Kidney tubule cell (primary cell): ENCODE measurements around the gene NCOR2.
A peak's percentile ranks its signal among the peaks of the same experiment; 100 is the strongest.
"Not testable (repeated sequence)": the region's sequence is repeated elsewhere in the genome, so short reads cannot be mapped to it uniquely, and the experiment has no call there.

Experiments used
- DNase-seq: peaks from one replicate; pipeline ENCODE4 v3.0.0-alpha.2; 2018; ENCODE audit warnings: low spot score

The NCOR2 gene

GRCh38 chr12:124599074-124599999 lies 31.9 kb upstream of the NCOR2 start:
- peak; percentile 88 for DNase-seq

- DNase-seq, result no peak
Measured at GRCh38 chr12:124597041-124597440, 29.6 kb upstream of the NCOR2 start.

- DNase-seq, result no peak
Measured at GRCh38 chr12:124595444-124595843, 28.0 kb upstream of the NCOR2 start.

DNA sequence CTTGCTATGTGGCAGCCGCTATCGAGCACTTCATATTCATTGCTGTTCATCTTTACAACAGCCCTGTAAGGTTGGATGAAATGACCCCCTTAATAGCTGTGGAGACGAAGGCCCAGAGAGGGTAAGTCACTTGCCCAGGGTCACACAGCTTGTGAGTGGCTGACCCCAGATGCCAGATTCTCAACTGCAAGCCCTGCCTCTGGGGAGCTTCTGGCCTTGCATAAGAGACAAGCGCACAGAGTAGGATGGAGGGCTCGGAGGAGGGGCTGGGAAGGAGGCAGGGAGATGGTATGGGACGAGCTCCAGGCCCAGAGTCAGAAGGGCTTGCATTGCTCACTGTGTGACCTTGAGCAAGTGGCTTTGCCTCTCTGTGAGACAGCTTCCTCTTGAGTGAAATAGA lies 27.4 kb upstream of the NCOR2 start:
- DNase-seq, result no peak

DNA sequence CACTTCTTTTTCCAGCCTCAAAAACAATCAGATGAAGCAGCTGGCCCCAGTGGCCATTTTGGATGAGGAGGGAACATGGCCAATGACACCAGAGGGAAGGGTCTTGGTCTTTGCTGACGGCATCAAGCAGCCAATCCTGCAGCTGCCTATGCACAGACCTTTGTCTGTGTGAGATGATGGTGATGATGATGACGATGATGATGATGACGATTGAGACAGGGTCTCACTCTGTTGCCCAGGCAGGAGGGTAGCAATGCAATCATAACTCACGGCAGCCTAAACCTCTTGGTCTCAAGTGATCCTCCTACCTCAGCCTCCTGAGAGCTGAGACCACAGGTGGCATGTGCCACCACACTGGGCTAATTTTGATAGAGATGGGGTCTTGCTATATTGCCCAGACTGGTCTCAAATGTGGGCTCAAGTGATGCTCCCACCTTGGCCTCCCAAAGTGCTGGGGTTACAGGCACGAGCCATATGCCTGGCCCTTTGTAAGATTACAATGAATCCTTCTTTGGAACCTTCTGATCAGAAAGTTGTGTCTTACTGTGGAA lies 26.5 kb upstream of the NCOR2 start:
- no peak for DNase-seq

GRCh38 chr12:124593176-124593575 lies 25.8 kb upstream of the NCOR2 start:
- no peak for DNase-seq

DNA sequence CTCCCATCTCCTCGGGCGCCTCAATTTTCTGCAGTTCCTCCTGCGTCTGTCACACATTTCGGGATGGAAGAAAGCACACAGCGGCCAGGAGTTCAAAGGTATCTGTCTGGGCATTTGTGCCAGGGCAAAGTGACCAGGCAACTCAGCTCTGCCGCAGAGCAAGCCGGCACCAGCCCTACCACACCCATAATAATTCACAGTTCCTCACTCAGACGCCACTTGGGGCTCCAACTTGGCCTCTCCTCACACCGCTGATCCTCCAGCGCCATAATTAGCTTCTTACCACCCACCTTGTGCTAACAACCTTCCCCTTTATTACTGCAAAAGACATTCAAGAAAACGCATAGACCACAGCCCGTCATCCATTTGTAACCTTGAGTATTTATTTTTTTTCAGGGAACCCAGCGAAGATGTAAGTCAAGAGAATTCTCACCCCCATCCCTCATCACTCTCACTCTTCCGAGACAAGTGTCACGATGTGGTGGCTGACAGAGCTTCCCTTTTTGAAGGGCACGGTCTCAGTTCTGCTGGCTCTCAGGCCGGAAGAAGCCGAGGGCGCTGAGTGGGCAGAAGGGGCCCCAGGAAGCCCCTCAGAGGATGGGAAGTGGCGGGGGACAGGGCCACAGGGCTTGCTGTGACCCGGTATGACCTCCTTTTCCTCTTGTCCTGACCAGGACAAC lies 25.2 kb upstream of the NCOR2 start:
- DNase-seq, result no peak

DNA sequence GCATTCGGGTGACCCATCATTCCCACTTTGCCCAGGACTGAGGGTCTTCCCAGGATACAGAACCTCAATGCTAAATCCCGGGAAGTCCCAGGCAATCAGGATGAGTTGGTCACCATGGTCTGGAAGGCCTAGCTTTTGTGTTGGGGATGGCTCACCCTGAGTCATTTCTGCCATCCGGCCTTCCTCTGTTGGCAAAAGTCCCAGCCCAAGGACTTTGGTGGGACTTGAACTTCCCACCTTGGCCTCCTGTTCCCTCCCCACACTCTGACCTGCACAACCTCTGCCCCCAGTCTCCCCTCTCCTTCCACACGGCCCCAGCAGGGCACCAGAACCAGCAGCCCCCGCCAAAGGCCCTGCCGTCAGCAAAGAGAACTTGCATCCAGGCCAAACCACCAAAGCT lies 24.6 kb upstream of the NCOR2 start:
- DNase-seq, result peak; percentile 80

- no peak for DNase-seq
Measured at GRCh38 chr12:124590447-124590846, 23.0 kb upstream of the NCOR2 start.

DNA sequence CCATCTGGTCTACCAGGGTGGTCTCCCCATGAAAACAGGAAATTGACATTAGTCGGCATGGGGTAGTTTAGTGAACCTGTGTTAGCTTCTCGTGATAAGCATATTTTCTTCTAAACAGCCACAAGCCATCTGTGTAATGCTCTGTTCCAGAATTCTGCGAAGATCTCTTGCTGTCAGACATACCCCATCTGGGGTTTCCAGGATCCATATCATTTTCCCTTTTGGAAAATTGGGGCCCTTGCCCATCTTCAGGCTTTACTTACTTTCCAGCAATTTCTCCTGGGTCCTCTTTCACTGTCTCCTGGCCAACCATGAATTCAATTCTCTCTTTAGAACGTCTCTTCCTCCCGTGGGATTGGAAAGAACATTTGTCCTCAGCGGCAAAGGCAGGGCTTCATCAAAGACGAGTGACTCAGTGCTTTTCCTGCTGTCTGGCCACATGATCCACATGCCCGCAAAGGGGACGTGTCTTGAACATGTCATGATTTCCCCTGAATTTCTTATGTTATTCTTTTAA lies 21.4 kb upstream of the NCOR2 start:
- peak; percentile 37 for DNase-seq

DNA sequence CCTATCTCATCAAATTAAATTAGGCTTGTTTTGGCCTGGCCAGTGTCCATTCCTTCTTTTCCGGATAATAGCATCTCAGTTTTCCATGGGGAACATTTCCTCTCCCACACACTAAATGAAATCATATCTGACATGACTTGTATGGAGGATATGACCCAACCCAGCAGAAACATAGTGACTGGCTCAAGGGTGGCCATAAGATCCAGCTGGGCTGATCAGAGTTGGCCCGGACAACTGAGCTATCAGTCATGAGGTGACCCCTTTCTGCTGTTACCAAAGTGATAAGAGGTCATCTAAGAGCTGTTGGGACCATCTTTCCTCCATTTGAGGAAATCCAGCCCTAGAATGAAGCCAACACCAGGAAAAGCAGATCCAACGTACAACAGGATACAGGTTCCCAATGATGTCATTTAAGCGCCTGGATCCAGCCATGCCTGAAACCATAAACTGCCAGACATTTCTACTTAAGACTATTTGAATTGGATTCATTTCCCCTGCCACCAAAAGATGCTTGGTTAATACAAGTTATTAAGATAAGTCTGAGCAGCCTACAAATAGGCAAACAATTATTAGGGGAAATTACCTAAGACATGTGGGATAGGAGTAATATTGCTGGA lies 20.7 kb upstream of the NCOR2 start:
- no peak for DNase-seq

GRCh38 chr12:124586756-124587155 lies 19.3 kb upstream of the NCOR2 start:
- DNase-seq, result no peak

- not testable (repeated sequence) for DNase-seq
Measured at GRCh38 chr12:124584494-124584893, 17.1 kb upstream of the NCOR2 start.

DNA sequence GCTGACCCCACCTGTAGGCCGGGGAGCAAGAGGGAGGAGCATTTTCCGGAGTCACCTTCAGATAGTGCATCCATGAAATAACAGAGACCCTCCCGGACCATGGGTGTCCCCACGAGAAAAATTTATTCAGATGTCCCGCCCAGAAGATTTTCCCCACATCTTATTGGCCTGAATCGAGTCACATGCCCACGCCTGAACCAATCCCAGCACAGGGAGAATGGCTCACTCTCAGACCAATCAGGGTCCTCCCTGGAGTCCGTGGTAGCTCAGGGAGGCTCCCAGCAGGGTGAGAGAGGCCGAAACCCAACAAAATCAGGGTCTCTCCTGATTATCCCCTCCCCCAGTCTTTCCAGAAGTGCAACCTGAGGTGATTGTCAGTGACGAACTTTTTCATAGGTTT lies 16.4 kb upstream of the NCOR2 start:
- no peak for DNase-seq

GRCh38 chr12:124582108-124582424 lies 14.7 kb upstream of the NCOR2 start:
- DNase-seq, result no peak

GRCh38 chr12:124581307-124582107 lies 14.1 kb upstream of the NCOR2 start:
- peak; percentile 47 for DNase-seq

GRCh38 chr12:124579921-124580517 lies 12.6 kb upstream of the NCOR2 start:
- DNase-seq, result no peak

GRCh38 chr12:124578854-124579253 lies 11.4 kb upstream of the NCOR2 start:
- DNase-seq, result no peak

DNA sequence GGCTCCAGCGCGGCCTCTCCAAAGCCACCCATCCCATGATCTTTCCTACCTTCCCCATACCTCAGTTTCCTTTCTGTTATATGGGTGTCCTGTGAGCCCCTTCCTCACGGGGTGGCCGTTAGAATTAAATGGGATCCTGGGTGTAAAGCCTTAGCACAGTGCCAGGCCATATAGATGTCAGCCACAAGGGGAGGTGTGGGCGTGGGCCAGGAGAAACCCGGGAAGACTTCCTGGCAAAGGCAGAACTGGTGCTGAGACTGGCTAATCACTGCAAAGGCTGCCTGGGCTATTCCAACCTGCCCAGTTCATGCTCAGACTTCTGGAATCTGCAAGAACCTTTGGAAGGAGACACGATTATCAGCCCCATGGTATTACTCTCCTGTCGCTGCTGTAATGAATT lies 11.0 kb upstream of the NCOR2 start:
- DNase-seq, result no peak

GRCh38 chr12:124577986-124578385 lies 10.6 kb upstream of the NCOR2 start:
- no peak for DNase-seq

DNA sequence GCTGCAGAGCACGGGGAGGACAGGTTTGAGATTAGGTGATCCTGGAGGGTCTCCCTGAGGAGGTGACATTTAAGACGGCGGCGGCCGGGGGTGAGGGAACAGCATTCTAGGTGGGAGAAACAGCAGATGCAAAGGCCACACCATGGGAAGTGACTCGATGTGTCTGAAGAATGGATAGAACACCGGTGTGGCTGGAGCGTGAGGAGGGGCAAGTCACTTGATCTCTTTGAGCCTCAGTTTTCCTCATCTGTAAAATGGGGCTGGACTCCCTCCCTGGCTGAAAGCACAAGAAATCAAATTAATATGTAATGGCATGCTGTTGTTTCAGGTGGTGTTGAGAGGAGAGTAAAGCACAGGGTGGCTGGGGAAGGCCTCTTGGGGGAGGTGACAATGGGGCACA lies 10.0 kb upstream of the NCOR2 start:
- no peak for DNase-seq
